NCI-H82 treated with DMSO at 0.1 percent for 48 hours (cell line): ENCODE results near the gene NPPA.

ENCODE experiments used
- DNase-seq: peaks from one replicate; lab custom pipeline; 2025; ENCODE audit not compliant: unreplicated experiment; lab: John Stamatoyannopoulos, UW

Gene NPPA

GRCh38 chr1:11874624-11875023 lies 27.0 kb upstream of the NPPA start:
- no peak for DNase-seq

DNA sequence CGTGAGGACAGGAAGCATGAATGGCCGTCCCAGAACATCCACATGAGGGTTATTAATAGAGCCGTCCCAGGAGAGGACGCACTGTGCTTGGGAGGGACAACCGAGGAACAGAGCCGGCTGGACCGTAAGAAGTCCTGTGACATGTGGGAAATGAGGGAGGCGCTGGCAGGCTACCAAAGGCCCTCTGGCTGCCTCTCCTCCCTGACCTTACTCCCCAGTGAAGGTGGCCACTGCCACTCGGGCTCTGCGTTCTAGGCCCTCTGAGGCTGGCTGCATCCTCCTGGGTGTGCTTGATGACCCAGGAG lies 26.6 kb upstream of the NPPA start:
- DNase-seq, result no peak

DNA sequence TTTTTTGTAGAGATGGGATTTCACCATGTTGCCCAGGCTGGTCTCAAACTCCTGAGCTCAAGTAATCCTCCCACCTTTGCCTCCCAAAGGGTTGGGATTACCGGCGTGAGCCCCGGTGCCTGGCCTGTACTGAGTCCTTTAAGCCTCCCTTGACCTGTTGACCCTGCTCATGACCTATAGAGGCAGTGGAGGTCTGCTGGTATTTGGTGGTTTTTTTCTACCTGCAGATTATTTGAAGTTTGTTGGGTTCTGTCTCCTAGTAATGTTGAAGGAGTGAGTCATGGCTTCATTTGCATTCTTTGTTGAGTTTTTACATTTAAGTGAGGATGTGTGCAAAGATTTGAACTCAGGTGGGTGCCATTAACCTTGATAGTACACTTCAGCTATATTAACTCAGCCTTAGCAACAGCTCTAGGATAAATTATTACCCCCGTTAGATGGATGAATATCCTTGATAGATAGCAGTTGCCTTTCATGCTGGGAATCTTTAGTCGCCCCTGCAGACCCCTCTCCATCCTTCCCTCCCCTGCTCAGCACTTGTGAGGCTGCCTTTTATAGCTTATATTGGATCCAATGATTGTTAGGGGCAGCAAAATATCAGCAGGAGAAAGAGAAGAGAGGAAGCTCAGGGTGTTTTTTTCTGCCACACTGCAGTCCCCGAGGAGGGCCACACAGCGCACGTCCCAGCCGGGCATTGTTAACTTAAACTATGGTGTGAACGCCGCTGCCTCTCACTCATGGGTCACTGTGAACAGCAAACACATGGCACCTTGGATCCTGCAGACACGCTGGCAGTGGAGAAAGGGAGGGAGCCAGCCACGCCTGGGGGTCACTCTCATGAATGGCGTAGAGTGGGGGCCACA lies 26.0 kb upstream of the NPPA start:
- no peak for DNase-seq

GRCh38 chr1:11872545-11872944 lies 25.0 kb upstream of the NPPA start:
- DNase-seq, result no peak

- no peak for DNase-seq
These were observed 22.1 kb upstream of the NPPA start for GRCh38 chr1:11869650-11870207.

GRCh38 chr1:11869104-11869503 lies 21.5 kb upstream of the NPPA start:
- no peak for DNase-seq

- no peak for DNase-seq
These were observed 20.9 kb upstream of the NPPA start for GRCh38 chr1:11868331-11868980.

DNA sequence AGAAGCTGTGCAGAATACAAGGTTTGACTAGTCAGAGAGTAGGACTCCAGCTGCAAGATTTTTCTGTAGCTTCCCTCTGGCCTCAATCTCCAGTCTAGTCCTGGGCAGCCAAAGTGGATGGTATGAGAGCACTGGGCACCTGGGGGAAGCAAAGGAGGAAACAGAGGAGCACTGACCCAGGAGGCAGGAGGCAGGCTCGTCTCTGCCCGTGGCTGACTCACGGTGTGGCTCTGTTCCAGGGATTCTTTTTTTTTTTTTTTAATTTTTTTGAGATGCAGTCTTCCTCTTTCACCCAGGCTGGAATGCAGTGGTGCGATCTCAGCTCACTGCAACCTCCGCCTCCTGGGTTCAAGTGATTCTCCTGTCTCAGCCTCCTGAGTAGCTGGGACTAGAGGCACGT lies 15.3 kb upstream of the NPPA start:
- DNase-seq, result no peak

DNA sequence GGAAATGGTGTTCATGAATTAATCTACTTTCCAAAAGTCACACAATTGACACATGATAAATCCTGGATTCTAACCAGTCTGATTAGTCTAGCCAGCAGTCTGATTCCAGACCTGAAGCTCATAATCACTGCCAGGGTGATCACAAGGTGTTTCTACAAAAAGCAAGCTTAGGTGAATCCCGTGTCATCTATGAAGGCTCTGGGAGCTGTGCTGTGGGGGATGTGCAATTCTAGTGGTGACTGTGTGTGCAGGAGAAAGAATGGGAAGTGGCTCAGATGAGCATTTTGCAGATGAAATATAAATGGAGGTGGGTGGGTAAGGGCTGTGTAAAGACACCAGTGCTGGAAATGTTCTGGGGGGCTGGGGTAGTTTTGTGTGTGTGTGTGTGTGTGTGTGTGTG lies 13.0 kb upstream of the NPPA start:
- DNase-seq, result peak; percentile 54

GRCh38 chr1:11860083-11860482 lies 12.5 kb upstream of the NPPA start:
- DNase-seq, result peak; percentile 76

DNA sequence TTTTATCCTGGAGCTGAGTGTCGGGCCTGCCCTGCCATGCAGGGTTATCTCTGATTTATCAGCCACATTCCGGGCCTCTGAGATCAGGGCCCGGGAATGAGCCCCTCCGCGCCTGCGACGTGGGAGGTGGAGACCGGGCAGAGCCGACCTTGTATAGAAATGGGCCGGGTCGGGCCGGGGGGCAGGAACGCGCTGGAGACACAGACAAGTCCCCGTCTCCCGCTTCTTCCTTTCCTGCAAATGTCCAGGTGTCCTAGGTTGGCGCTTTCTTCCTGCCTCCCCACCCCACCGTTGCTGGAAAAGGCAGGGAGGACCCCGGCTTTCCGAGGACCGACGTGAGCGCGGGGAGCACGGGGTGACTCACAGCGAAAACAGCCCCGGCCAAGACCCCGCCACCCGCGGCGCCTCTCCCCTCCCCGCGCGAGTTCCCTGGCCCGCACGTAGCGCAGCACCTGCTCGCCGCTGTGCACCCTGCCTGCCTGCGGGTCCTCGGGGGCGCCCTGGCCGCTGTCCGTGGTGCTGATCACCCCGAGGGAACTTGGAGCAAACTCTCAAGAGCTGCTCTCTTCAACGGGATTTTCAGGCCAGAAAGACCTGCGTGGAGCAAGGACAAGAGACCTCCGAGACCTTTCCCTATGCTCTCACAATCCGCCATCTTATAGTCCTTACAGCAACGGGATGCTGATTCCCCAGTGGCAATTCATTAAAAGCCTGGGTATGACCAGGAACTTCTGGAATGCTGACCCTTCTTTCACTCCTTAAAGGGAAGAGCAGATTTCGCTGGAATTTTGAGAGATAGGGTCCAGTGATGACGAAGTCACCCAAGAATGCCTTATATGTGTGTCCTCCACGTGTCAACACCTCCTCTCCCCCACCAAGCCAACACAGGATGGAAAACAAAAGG lies 11.6 kb upstream of the NPPA start:
- no peak for DNase-seq

GRCh38 chr1:11858613-11858967 lies 11.0 kb upstream of the NPPA start, which contains the start of gene NPPB:
NPPB (minus strand) TSS chr1:11858945; CDS start chr1:11858833, 112 bp downstream.
- no peak for DNase-seq

DNA sequence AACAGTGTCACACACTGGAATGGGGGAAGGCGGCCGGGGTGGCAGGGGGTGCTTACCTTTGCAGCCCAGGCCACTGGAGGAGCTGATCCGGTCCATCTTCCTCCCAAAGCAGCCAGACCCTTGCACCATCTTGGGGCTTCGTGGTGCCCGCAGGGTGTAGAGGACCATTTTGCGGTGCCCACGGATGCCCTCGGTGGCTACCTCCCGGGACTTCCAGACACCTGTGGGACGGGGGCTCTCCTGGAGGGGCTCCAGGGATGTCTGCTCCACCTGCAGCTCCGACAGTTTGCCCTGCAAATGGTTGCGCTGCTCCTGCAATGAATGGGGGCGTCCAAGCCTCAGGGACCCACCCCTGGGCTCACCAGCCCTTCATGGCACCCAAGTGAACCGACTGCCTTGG lies 10.6 kb upstream of the NPPA start:
- DNase-seq, result no peak

GRCh38 chr1:11857164-11857851 lies 9.7 kb upstream of the NPPA start:
- DNase-seq, result no peak

GRCh38 chr1:11856698-11857097 lies 9.1 kb upstream of the NPPA start:
- no peak for DNase-seq

GRCh38 chr1:11855430-11855829 lies 7.8 kb upstream of the NPPA start:
- no peak for DNase-seq

- DNase-seq, result no peak
These were observed 6.9 kb upstream of the NPPA start for GRCh38 chr1:11854519-11854918.

DNA sequence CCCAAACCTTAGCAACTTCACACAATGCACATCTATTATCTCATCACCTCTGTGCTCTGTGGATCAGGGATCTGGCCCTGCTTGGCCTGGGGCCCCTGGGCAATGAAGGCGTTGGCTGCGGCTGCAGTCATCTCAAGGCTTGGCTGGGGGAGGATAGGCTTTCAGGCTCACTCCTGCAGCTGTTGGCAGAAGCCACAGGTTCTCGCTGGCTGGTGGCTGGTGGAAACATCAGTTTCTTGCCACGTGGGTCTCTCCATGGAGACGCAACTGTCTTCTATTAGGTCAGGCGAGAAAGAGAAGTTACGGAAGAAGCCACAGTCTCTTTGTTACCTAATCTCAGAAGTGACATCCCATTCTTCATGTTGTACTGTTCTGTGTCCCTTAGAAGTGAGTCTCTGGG lies 3.6 kb upstream of the NPPA start:
- DNase-seq, result no peak

- no peak for DNase-seq
These were observed 2.6 kb upstream of the NPPA start for GRCh38 chr1:11850156-11850555.

- no peak for DNase-seq
These were observed 754 bp upstream of the NPPA start for GRCh38 chr1:11848373-11848700.
